HepG2 (cell line): ENCODE results near the gene BTN1A1. TPM values are rescaled to one million over a fixed set of nuclear protein-coding genes. Genes with fewer than 3 reads are reported as not detected.

ENCODE experiments used
- CBFB ChIP-seq: sonication (generic); formaldehyde crosslinking; IDR thresholded peaks from 2 replicates; pipeline ENCODE4 v1.4.0; 2020; ENCODE audit warnings: missing genetic modification reagents
- GABPB1 ChIP-seq: IDR thresholded peaks from 2 replicates; pipeline ENCODE4 v1.6.1; 2016; ENCODE audit warnings: mild to moderate bottlenecking, missing genetic modification reagents, moderate library complexity, missing compliant biosample characterization
- GATAD2A ChIP-seq: IDR thresholded peaks from 2 replicates; pipeline ENCODE4 v1.6.1; 2016
- HNRNPL ChIP-seq: fragments of 200-400 bp; formaldehyde crosslinking; IDR thresholded peaks from 2 replicates; pipeline ENCODE4 v1.6.1; 2017; ENCODE audit warnings: mild to moderate bottlenecking, low read depth, low read length
- MLLT10 ChIP-seq: sonication (generic); formaldehyde crosslinking; IDR thresholded peaks from 2 replicates; pipeline ENCODE4 v1.4.0; 2020; ENCODE audit warnings: missing genetic modification reagents
- POLR2G ChIP-seq: fragments of 200-400 bp; formaldehyde crosslinking; IDR thresholded peaks from 2 replicates; pipeline ENCODE4 v1.6.1; 2018; ENCODE audit warnings: mild to moderate bottlenecking, low read depth, low read length, moderate library complexity
- PRMT3 ChIP-seq: sonication (generic); formaldehyde crosslinking; IDR thresholded peaks from 2 replicates; pipeline ENCODE4 v1.8.1; 2022; ENCODE audit warnings: low read depth, mild to moderate bottlenecking, moderate library complexity, missing genetic modification reagents, borderline replicate concordance
- TBP ChIP-seq: sonication (generic); formaldehyde crosslinking; IDR thresholded peaks from 2 replicates; pipeline ENCODE4 v1.5.0; 2020; ENCODE audit warnings: missing genetic modification reagents
- ZNF253 ChIP-seq: sonication (generic); formaldehyde crosslinking; IDR thresholded peaks from 2 replicates; pipeline ENCODE4 v1.8.0; 2022; ENCODE audit warnings: mild to moderate bottlenecking, missing genetic modification reagents, borderline replicate concordance
- ZNF782 ChIP-seq: sonication (generic); formaldehyde crosslinking; IDR thresholded peaks from 2 replicates; pipeline ENCODE4 v1.4.0; 2020; ENCODE audit warnings: missing genetic modification reagents, mild to moderate bottlenecking, borderline replicate concordance
- polyA plus RNA-seq, 8 experiments: library from polyadenylated mRNA; depleted of rRNA in 3 of 8; stranded (reverse) in 7 of 8; unstranded in 1 of 8; fragments of >200 nt; fragmentation: Illumina TruSeq in 4 of 8; extraction: Trizol in 4 of 8; gene quantifications; 2 replicates each; pipeline versions ENCODE4 v1.2.1 to v1.2.3, GENCODE V29; 2011 to 2016; ENCODE audit warnings: low read depth in 4 of 8, missing spikeins in 1 of 8, mixed read lengths in 1 of 8; ENCODE audit not compliant: insufficient read depth in 1 of 8
- total RNA-seq, 5 experiments: library from RNA; depleted of rRNA; stranded (reverse); fragments of >200 nt; fragmentation: Illumina TruSeq; extraction: Trizol; gene quantifications; 2 replicates each; pipeline ENCODE4 v1.2.3, GENCODE V29; 2016; ENCODE audit warnings: low read depth in 1 of 5
- TF ChIP-seq, protein P1 (sequence below): sonication (generic); formaldehyde crosslinking; IDR thresholded peaks from one replicate; pipeline ENCODE4 v1.5.1; 2020; ENCODE audit warnings: mild to moderate bottlenecking, missing genetic modification reagents; ENCODE audit errors: not compliant biosample characterization
- TF ChIP-seq, protein P2 (sequence below): sonication (generic); formaldehyde crosslinking; IDR thresholded peaks from 2 replicates; pipeline ENCODE4 v1.4.0; 2020; ENCODE audit warnings: low read depth, mild to moderate bottlenecking, missing genetic modification reagents
- TF ChIP-seq, protein P3 (sequence below): sonication (generic); formaldehyde crosslinking; IDR thresholded peaks from 2 replicates; pipeline ENCODE4 v1.4.0; 2020; ENCODE audit warnings: missing genetic modification reagents, borderline replicate concordance
- TF ChIP-seq, protein P4 (sequence below): sonication (generic); formaldehyde crosslinking; IDR thresholded peaks from 2 replicates; pipeline ENCODE4 v1.4.0; 2020; ENCODE audit warnings: missing genetic modification reagents
- TF ChIP-seq, protein P5 (sequence below): sonication (generic); formaldehyde crosslinking; IDR thresholded peaks from 2 replicates; pipeline ENCODE4 v1.8.0; 2022; ENCODE audit warnings: mild to moderate bottlenecking, missing genetic modification reagents, borderline replicate concordance

The BTN1A1 gene
- total and polyA plus RNA-seq, 2 of the 13 experiments (the other 11 are each of a cell fraction or from before 2014, with no cell fraction given) = 0.04 TPM; not detected in 1

DNA sequence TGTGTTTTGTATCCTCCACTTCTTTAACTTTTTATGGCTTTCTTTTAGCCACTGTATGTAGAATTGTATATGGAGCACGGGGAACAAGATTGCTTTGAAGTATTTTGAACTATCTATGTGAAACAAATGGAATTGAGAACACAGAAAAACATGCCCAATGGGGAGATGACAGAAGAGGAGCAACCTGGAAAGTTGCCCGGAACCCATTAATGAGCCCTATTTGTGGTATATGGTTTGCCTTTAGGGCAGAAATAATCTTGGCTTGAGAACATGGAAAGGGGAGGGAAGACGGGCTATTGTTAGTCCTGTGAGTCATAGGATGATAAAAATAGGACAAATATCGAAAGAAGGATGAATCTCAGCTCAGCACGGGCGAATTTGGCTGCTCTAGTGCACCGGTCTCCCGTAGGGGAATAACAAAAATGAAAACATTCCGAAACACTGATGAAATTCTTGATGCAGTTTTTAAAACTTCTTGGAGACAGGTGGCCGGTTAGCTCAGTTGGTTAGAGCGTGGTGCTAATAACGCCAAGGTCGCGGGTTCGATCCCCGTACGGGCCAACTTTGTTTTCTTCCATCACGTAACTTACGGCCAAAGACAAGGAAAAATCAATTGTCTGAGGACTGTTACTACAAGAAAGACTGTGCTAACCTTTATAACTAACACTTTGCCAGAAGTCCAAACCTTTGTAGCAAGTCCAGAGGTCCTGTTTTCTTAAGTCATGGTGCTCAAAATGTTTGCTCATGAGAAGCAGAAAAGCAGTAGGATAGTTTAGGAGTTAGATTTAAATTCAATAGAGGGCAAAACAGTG lies 53.7 kb downstream of the BTN1A1 start (continued):
- TF ChIP-seq, protein P1, sequence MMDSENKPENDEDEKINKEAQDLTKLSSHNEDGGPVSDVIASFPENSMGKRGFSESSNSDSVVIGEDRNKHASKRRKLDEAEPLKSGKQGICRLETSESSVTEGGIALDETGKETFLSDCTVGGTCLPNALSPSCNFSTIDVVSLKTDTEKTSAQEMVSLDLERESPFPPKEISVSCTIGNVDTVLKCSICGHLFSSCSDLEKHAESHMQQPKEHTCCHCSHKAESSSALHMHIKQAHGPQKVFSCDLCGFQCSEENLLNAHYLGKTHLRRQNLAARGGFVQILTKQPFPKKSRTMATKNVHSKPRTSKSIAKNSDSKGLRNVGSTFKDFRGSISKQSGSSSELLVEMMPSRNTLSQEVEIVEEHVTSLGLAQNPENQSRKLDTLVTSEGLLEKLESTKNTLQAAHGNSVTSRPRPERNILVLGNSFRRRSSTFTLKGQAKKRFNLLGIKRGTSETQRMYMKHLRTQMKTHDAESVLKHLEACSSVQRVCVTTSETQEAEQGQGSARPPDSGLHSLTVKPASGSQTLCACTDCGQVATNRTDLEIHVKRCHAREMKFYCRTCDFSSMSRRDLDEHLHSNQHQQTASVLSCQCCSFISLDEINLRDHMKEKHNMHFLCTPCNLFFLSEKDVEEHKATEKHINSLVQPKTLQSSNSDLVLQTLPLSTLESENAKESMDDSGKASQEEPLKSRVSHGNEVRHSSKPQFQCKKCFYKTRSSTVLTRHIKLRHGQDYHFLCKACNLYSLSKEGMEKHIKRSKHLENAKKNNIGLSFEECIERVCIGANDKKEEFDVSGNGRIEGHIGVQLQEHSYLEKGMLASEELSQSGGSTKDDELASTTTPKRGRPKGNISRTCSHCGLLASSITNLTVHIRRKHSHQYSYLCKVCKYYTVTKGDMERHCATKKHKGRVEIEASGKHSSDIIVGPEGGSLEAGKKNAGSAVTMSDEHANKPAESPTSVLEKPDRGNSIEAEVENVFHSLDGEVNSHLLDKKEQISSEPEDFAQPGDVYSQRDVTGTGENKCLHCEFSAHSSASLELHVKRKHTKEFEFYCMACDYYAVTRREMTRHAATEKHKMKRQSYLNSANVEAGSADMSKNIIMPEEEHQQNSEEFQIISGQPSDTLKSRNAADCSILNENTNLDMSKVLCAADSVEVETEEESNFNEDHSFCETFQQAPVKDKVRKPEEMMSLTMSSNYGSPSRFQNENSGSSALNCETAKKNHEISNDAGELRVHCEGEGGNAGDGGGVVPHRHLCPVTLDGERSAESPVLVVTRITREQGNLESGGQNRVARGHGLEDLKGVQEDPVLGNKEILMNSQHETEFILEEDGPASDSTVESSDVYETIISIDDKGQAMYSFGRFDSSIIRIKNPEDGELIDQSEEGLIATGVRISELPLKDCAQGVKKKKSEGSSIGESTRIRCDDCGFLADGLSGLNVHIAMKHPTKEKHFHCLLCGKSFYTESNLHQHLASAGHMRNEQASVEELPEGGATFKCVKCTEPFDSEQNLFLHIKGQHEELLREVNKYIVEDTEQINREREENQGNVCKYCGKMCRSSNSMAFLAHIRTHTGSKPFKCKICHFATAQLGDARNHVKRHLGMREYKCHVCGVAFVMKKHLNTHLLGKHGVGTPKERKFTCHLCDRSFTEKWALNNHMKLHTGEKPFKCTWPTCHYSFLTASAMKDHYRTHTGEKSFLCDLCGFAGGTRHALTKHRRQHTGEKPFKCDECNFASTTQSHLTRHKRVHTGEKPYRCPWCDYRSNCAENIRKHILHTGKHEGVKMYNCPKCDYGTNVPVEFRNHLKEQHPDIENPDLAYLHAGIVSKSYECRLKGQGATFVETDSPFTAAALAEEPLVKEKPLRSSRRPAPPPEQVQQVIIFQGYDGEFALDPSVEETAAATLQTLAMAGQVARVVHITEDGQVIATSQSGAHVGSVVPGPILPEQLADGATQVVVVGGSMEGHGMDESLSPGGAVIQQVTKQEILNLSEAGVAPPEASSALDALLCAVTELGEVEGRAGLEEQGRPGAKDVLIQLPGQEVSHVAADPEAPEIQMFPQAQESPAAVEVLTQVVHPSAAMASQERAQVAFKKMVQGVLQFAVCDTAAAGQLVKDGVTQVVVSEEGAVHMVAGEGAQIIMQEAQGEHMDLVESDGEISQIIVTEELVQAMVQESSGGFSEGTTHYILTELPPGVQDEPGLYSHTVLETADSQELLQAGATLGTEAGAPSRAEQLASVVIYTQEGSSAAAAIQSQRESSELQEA (CRISPR knock-in tag) = no peak
- no peak for TF ChIP-seq MLLT10 (CRISPR knock-in tag)
- TF ChIP-seq ZNF782 = no peak
- no peak for TF ChIP-seq PRMT3 (CRISPR knock-in tag)
- no peak for TF ChIP-seq ZNF253 (CRISPR knock-in tag)
- TF ChIP-seq TBP = 0 out of 2 replicates have a peak, but pooled peaks have one; percentile 53
- TF ChIP-seq, protein P2, sequence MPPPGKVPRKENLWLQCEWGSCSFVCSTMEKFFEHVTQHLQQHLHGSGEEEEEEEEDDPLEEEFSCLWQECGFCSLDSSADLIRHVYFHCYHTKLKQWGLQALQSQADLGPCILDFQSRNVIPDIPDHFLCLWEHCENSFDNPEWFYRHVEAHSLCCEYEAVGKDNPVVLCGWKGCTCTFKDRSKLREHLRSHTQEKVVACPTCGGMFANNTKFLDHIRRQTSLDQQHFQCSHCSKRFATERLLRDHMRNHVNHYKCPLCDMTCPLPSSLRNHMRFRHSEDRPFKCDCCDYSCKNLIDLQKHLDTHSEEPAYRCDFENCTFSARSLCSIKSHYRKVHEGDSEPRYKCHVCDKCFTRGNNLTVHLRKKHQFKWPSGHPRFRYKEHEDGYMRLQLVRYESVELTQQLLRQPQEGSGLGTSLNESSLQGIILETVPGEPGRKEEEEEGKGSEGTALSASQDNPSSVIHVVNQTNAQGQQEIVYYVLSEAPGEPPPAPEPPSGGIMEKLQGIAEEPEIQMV = 0 out of 2 replicates have a peak, but pooled peaks have one; percentile 35
- TF ChIP-seq GATAD2A (CRISPR knock-in tag) = peak; percentile 83
- TF ChIP-seq, protein P3, sequence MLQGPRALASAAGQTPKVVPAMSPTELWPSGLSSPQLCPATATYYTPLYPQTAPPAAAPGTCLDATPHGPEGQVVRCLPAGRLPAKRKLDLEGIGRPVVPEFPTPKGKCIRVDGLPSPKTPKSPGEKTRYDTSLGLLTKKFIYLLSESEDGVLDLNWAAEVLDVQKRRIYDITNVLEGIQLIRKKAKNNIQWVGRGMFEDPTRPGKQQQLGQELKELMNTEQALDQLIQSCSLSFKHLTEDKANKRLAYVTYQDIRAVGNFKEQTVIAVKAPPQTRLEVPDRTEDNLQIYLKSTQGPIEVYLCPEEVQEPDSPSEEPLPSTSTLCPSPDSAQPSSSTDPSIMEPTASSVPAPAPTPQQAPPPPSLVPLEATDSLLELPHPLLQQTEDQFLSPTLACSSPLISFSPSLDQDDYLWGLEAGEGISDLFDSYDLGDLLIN (CRISPR knock-in tag) = peak; percentile 80; the same call in 1 of the 2 replicates
- TF ChIP-seq POLR2G = no peak
- no peak for TF ChIP-seq HNRNPL
- TF ChIP-seq, protein P4, sequence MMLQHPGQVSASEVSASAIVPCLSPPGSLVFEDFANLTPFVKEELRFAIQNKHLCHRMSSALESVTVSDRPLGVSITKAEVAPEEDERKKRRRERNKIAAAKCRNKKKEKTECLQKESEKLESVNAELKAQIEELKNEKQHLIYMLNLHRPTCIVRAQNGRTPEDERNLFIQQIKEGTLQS = no peak
- TF ChIP-seq, protein P5, sequence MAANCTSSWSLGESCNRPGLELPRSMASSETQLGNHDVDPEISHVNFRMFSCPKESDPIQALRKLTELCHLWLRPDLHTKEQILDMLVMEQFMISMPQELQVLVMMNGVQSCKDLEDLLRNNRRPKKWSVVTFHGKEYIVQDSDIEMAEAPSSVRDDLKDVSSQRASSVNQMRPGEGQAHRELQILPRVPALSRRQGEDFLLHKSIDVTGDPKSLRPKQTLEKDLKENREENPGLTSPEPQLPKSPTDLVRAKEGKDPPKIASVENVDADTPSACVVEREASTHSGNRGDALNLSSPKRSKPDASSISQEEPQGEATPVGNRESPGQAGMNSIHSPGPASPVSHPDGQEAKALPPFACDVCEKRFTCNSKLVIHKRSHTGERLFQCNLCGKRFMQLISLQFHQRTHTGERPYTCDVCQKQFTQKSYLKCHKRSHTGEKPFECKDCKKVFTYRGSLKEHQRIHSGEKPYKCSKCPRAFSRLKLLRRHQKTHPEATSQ (CRISPR knock-in tag) = no peak; the same call in 1 of the 2 replicates
- 0 out of 2 replicates have a peak, but pooled peaks have one; percentile 22 for TF ChIP-seq CBFB (CRISPR knock-in tag)
- peak; percentile 40; the same call in 1 of the 2 replicates for TF ChIP-seq GABPB1 (CRISPR knock-in tag)
